Esophagus squamous epithelium (tissue), 5 donors: ENCODE data around the gene CD96. TPM values are rescaled to one million over a fixed set of nuclear protein-coding genes. Genes with fewer than 3 reads are reported as not detected.
"Not testable (repeated sequence)": the region's sequence is repeated elsewhere in the genome, so short reads cannot be mapped to it uniquely, and the experiment has no call there.

ENCODE experiments used
- DNase-seq: peaks from one replicate; lab custom pipeline; 2025; lab: John Stamatoyannopoulos, UW
- H3K27ac ChIP-seq, 4 donors: fragments of 200-600 bp; sonication (generic); one replicate each; pipeline ENCODE4 v1.5.1; 2016 to 2019; ENCODE audit warnings: mild to moderate bottlenecking in 1 of 4
- H3K27me3 ChIP-seq, 4 donors: fragments of 200-600 bp; sonication (generic); 1 replicate in 3 of 4; 2 replicates in 1 of 4; pipeline versions ENCODE4 v1.5.1 to v1.6.0; 2017 to 2021; ENCODE audit warnings: antibody characterized with exemption in 1 of 4
- H3K36me3 ChIP-seq, 3 donors: fragments of 200-600 bp; sonication (generic); one replicate each; pipeline ENCODE4 v1.5.1; 2016 to 2019
- H3K4me1 ChIP-seq, 3 donors: fragments of 200-600 bp; sonication (generic); one replicate each; pipeline ENCODE4 v1.5.1; 2017 to 2019
- H3K4me3 ChIP-seq, 4 donors: fragments of 200-600 bp; sonication (generic); 1 replicate in 3 of 4; 2 replicates in 1 of 4; pipeline ENCODE4 v1.5.1; 2016 to 2019; ENCODE audit warnings: mild to moderate bottlenecking in 2 of 4, moderate library complexity in 1 of 4
- H3K9me3 ChIP-seq, 3 donors: fragments of 200-600 bp; sonication (generic); one replicate each; pipeline ENCODE4 v1.5.1; 2016 to 2019
- POLR2A ChIP-seq, 4 donors: fragments of 450-650 bp; IDR thresholded peaks; one replicate each; pipeline ENCODE4 v1.6.1; 2017; ENCODE audit warnings: antibody characterized with exemption in 4 of 4, mild to moderate bottlenecking in 4 of 4, moderate library complexity in 3 of 4
- WGBS, 2 donors: methylation state at CpG; one replicate each; pipeline ENCODE4 v1.1.5; 2018; 5-methylcytosine and 5-hydroxymethylcytosine counted together
- intact Hi-C: fragments of 100-400 bp; cut with DNase I; formaldehyde crosslinking; loops from one replicate; pipeline ENCODE4 v1.15.0; 2022
- total RNA-seq, 4 donors: library from RNA; depleted of rRNA; stranded (reverse); fragments of >200 nt; gene quantifications; one replicate each; pipeline ENCODE4 v1.1.0, GENCODE V29; 2016
- TF ChIP-seq, protein P1 (sequence below), 6 experiments: fragments of 450-650 bp in 4 of 6; fragments of 200-600 bp in 2 of 6; sonication (generic) in 2 of 6; IDR thresholded peaks; one replicate each; pipeline ENCODE4 v1.5.1; 2016 to 2019; ENCODE audit warnings: antibody characterized with exemption in 6 of 6, mild to moderate bottlenecking in 4 of 6, moderate library complexity in 4 of 6
- donor health status: DM: yes; HTN: yes; CAD: no.

Gene CD96
- total RNA-seq, 4 donors from 2014 or later, result 2.4 to 6.9 (median 2.9) TPM

DNA sequence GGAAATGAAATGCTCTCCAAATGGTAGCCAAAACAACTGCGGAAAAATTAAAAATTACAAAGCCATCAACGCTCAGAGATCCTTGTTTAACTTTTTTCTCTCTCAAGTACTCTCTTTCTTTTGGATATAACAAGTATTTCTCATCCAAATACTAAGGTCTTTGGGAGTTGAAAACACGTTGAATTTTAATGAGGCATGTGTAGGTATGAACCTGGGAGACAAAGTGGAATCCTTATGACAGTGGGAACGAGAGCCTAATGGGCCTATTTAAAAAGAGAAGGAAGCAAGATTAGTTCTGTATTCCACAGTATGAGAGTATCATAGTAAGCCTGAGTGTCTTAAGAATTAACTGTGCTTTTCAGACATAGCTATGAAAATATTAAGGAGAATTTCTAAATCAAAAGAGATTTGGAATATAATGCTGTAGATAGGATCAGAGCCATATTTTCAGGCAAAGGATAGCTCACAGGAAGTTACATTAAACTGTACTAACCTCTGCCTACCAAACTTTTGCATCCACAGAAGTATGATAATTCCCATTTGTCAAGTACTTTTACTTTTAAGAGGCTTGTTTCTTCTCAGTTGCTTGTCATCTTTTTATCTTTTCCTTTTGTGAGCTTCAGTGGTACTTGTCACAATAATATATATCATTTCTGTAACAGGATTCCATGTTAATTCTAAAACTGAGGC, 759 bp downstream of the CD96 start:
- Histone ChIP-seq H3K9me3 (no peaks in the 10 kb centered on the region), H3K4me1 (peaks cover 0 to 6% (median 0%) of the 10 kb centered on the region in 3 donors), H3K36me3 (no peaks in the 10 kb centered on the region), H3K27ac (peak overlapping the region in 2 of 4 donors; percentile 12 to 51), H3K27me3 (peaks cover 0 to 10% (median 0%) of the 10 kb centered on the region in 4 donors), H3K4me3 (peak overlapping the region in 3 of 4 donors; percentile 0 to 35 (median 19))
- WGBS, 2 donors, result 63 to 73% methylated on average over 4 of the region's 4 CpGs
- TF ChIP-seq, protein P1, sequence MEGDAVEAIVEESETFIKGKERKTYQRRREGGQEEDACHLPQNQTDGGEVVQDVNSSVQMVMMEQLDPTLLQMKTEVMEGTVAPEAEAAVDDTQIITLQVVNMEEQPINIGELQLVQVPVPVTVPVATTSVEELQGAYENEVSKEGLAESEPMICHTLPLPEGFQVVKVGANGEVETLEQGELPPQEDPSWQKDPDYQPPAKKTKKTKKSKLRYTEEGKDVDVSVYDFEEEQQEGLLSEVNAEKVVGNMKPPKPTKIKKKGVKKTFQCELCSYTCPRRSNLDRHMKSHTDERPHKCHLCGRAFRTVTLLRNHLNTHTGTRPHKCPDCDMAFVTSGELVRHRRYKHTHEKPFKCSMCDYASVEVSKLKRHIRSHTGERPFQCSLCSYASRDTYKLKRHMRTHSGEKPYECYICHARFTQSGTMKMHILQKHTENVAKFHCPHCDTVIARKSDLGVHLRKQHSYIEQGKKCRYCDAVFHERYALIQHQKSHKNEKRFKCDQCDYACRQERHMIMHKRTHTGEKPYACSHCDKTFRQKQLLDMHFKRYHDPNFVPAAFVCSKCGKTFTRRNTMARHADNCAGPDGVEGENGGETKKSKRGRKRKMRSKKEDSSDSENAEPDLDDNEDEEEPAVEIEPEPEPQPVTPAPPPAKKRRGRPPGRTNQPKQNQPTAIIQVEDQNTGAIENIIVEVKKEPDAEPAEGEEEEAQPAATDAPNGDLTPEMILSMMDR (IDR thresholded peaks at IDR 0.05), result no peak
- TF ChIP-seq POLR2A (IDR thresholded peaks at IDR 0.05), result no peak
- no peak for DNase-seq
- intact Hi-C loops, result no loop called here

DNA sequence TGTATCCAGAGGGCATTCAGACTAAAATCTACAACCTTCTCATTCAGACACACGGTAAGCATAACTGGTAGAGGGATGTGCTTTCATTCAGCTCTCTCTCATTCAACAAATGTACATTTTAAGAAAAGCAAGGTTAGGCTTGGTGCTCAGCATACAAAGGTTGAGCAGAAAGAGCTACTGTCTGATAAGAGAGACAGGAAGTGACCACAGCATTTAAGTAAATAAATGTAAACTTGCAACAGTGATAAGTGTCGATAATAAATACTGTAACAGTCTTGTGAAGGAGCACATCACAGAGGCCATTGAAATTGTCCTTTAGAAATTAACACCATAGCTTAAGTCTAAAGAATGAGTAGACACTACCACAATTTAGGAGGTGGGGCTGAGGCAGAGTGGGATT, 3.4 kb downstream of the CD96 start:
- Histone ChIP-seq H3K9me3 (no peaks in the 10 kb centered on the region), H3K36me3 (no peaks in the 10 kb centered on the region), H3K27ac (no peak overlapping the region), H3K4me3 (no peak overlapping the region), H3K4me1 (no peaks in the 10 kb centered on the region), H3K27me3 (peaks cover 0 to 5% (median 0%) of the 10 kb centered on the region in 4 donors)
- DNase-seq, result no peak
- intact Hi-C loops, result no loop called here
- TF ChIP-seq, protein P1 (IDR thresholded peaks at IDR 0.05), result no peak
- TF ChIP-seq POLR2A (IDR thresholded peaks at IDR 0.05), result no peak
- 41 to 65% methylated on average over 2 of the region's 2 CpGs for WGBS, 2 donors

DNA sequence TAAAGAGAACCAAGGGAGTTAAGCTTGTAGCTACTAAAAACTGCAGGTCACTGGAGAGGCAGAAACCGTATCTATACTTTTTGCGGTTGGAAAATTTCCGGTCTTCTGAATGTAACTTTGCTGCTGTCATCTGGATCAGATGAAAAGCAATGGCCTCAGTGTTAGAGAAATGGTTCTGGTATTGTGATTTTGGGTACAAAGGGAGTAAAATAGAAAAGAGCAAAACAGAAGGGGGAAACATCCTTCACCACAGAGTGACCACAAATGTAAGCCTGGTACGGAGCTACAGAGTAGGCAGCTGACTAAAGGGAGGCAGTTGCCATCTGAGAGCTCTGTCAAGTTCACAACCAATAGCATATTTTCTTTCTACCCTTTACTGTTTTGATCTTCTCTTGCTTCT, 5.6 kb downstream of the CD96 start:
- Histone ChIP-seq H3K36me3 (no peaks in the 10 kb centered on the region), H3K27ac (peak overlapping the region in 2 of 4 donors; percentile 9 to 23), H3K27me3 (no peaks in the 10 kb centered on the region), H3K9me3 (no peaks in the 10 kb centered on the region), H3K4me3 (no peak overlapping the region), H3K4me1 (no peaks in the 10 kb centered on the region)
- DNase-seq, result no peak
- no peak for TF ChIP-seq POLR2A (IDR thresholded peaks at IDR 0.05)
- TF ChIP-seq, protein P1 (IDR thresholded peaks at IDR 0.05), result no peak
- intact Hi-C loops, result no loop called here
- 60 to 77% methylated on average over 4 of the region's 4 CpGs for WGBS, 2 donors

DNA sequence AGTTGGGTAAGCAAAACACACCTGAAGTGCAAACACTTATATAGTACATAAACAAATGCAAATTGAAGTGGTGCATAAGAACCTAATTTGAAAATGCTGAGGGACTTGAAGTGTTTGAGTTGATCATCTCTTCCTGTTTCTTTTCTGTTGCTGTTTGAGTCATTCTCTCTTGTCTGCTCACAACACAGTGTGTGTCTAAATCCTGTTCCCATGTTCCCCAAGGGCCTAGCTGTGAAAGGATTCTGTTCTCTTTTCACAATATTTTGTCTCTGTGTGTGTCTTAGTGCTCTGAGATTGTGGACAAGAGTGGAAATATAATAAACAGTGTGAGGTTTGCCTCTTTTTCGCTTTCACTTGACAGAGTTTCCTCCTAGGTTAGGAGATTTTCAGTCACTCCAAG, 6.1 kb downstream of the CD96 start:
- Histone ChIP-seq H3K36me3 (no peaks in the 10 kb centered on the region), H3K9me3 (no peaks in the 10 kb centered on the region), H3K4me3 (no peak overlapping the region), H3K4me1 (no peaks in the 10 kb centered on the region), H3K27ac (peak overlapping the region in 1 of 4 donors; percentile 9), H3K27me3 (no peaks in the 10 kb centered on the region)
- TF ChIP-seq, protein P1 (IDR thresholded peaks at IDR 0.05), result no peak
- no peak for TF ChIP-seq POLR2A (IDR thresholded peaks at IDR 0.05)
- intact Hi-C loops, result no loop called here
- WGBS, 2 donors, result 60 to 91% methylated on average over 1 of the region's 1 CpG
- no peak for DNase-seq

DNA sequence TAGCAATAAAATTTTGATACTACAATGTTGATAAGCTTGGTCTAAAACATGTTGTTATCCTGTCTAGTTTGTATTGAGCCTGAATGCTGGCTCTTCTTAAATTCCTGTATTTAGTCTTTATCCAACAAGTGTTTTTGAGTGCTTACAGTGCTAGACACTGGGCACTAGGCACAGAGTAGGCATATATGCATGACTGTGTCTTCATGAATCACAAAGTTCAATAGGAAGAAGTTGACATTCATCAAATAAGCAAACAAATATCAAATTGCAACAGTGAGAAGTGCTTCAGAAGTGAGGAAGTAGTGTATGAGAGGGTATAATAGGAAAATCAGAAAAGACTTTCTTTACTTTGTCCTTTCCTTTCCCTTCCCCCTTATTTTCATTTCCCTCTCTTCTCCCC, 6.8 kb downstream of the CD96 start:
- Histone ChIP-seq H3K9me3 (no peaks in the 10 kb centered on the region), H3K4me1 (no peaks in the 10 kb centered on the region), H3K27me3 (no peaks in the 10 kb centered on the region), H3K36me3 (no peaks in the 10 kb centered on the region), H3K27ac (no peak overlapping the region), H3K4me3 (no peak overlapping the region)
- intact Hi-C loops, result no loop called here
- no peak for DNase-seq
- TF ChIP-seq, protein P1 (IDR thresholded peaks at IDR 0.05), result no peak
- TF ChIP-seq POLR2A (IDR thresholded peaks at IDR 0.05), result no peak

DNA sequence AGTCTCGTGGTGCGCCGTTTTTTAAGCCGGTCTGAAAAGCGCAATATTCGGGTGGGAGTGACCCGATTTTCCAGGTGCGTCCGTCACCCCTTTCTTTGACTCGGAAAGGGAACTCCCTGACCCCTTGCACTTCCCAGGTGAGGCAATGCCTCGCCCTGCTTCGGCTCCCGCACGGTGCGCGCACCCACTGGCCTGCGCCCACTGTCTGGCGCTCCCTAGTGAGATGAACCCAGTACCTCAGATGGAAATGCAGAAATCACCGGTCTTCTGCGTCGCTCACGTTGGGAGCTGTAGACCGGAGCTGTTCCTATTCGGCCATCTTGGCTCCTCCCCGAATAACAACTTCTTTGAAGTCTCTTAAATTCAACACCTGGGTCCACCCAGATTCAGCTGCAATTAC, 19.9 kb downstream of the CD96 start:
- H3K4me3 ChIP-seq, H3K27ac ChIP-seq, H3K4me1 ChIP-seq, intact Hi-C loops, H3K36me3 ChIP-seq, DNase-seq, H3K27me3 ChIP-seq, H3K9me3 ChIP-seq: not testable (repeated sequence)
- 91 to 98% methylated on average over 7 to 17 of the region's 25 CpGs for WGBS, 2 donors
